K562 (cell line): ENCODE results near the gene PGP. TPM values are rescaled to one million over a fixed set of nuclear protein-coding genes. Genes with fewer than 3 reads are reported as not detected.

ENCODE experiments used
- ATF2 ChIP-seq: sonication (generic); formaldehyde crosslinking; IDR thresholded peaks from 2 replicates; pipeline ENCODE4 v1.8.1; 2022; ENCODE audit warnings: missing genetic modification reagents
- HMGXB4 ChIP-seq: sonication (generic); formaldehyde crosslinking; IDR thresholded peaks from 2 replicates; pipeline ENCODE4 v1.8.1; 2023; ENCODE audit warnings: mild to moderate bottlenecking, missing genetic modification reagents
- MAFF ChIP-seq: IDR thresholded peaks from 2 replicates; pipeline ENCODE4 v1.6.1; 2012; ENCODE audit warnings: low read length, improper control_type of control experiment
- MAZ ChIP-seq, 2 experiments: fragments of 450-650 bp in 1 of 2; sonication (generic) in 1 of 2; formaldehyde crosslinking; IDR thresholded peaks in 1 of 2; conservative IDR thresholded peaks in 1 of 2; 2 replicates each; pipeline versions ENCODE4 v1.4.0 to v1.5.0; 2020; ENCODE audit warnings: mild to moderate bottlenecking in 1 of 2, missing genetic modification reagents in 1 of 2
- SMARCA4 ChIP-seq: fragments of 450-650 bp; IDR thresholded peaks from 2 replicates; pipeline ENCODE4 v1.6.1; 2016
- ZFPM2 ChIP-seq: fragments of 250-450 bp; sonication (Bioruptor Pico); IDR thresholded peaks from 2 replicates; pipeline ENCODE4 v1.5.1; 2022; ENCODE audit warnings: mild to moderate bottlenecking
- polyA plus RNA-seq, 8 experiments: library from polyadenylated mRNA; depleted of rRNA in 4 of 8; stranded (reverse) in 5 of 8; unstranded in 3 of 8; fragments of >200 nt; fragmentation: Nextera tagmentation in 2 of 8; fragmentation: Illumina TruSeq in 1 of 8; extraction: Ambion mirVana in 2 of 8; extraction: Trizol in 1 of 8; gene quantifications; 2 replicates each; pipeline versions ENCODE4 v1.2.1 to v1.2.3, GENCODE V29; 2011 to 2014; ENCODE audit warnings: inconsistent platforms in 1 of 8, missing spikeins in 1 of 8
- total RNA-seq, 7 experiments: library from RNA; depleted of rRNA in 6 of 7; stranded (reverse); fragments of >200 nt in 6 of 7; fragmentation: Illumina TruSeq in 2 of 7; extraction: Trizol in 2 of 7; gene quantifications; 2 replicates each; pipeline versions ENCODE4 v1.2.1 to v1.2.3, GENCODE V29; 2011 to 2021; ENCODE audit warnings: low replicate concordance in 1 of 7
- TF ChIP-seq, protein P1 (sequence below), 2 experiments: fragments of 450-650 bp in 1 of 2; sonication (generic) in 1 of 2; formaldehyde crosslinking in 1 of 2; IDR thresholded peaks; 2 replicates each; pipeline versions ENCODE4 v1.7.1 to v1.9.0; 2016 to 2022; ENCODE audit warnings: inconsistent platforms in 1 of 2, mild to moderate bottlenecking in 1 of 2, missing genetic modification reagents in 1 of 2
- TF ChIP-seq, protein P2 (sequence below): sonication (generic); formaldehyde crosslinking; IDR thresholded peaks from 2 replicates; pipeline ENCODE4 v1.8.1; 2023; ENCODE audit warnings: missing genetic modification reagents, mild to moderate bottlenecking, borderline replicate concordance

PGP gene
- total and polyA plus RNA-seq, 9 of the 15 experiments (the other 6 are each of a cell fraction or from before 2014, with no cell fraction given) = 1.1 to 57.6 (median 19.6) TPM

GRCh38 chr16:2205967-2206313, 8.7 kb downstream of the PGP start (continued):
- TF ChIP-seq, protein P1, sequence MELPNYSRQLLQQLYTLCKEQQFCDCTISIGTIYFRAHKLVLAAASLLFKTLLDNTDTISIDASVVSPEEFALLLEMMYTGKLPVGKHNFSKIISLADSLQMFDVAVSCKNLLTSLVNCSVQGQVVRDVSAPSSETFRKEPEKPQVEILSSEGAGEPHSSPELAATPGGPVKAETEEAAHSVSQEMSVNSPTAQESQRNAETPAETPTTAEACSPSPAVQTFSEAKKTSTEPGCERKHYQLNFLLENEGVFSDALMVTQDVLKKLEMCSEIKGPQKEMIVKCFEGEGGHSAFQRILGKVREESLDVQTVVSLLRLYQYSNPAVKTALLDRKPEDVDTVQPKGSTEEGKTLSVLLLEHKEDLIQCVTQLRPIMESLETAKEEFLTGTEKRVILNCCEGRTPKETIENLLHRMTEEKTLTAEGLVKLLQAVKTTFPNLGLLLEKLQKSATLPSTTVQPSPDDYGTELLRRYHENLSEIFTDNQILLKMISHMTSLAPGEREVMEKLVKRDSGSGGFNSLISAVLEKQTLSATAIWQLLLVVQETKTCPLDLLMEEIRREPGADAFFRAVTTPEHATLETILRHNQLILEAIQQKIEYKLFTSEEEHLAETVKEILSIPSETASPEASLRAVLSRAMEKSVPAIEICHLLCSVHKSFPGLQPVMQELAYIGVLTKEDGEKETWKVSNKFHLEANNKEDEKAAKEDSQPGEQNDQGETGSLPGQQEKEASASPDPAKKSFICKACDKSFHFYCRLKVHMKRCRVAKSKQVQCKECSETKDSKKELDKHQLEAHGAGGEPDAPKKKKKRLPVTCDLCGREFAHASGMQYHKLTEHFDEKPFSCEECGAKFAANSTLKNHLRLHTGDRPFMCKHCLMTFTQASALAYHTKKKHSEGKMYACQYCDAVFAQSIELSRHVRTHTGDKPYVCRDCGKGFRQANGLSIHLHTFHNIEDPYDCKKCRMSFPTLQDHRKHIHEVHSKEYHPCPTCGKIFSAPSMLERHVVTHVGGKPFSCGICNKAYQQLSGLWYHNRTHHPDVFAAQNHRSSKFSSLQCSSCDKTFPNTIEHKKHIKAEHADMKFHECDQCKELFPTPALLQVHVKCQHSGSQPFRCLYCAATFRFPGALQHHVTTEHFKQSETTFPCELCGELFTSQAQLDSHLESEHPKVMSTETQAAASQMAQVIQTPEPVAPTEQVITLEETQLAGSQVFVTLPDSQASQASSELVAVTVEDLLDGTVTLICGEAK (IDR thresholded peaks at IDR 0.05) = peak; percentile 41; the same call in 1 of the 2 replicates
- TF ChIP-seq, protein P1 (CRISPR knock-in tag; IDR thresholded peaks at IDR 0.05) = 0 out of 2 replicates have a peak, but pooled peaks have one; percentile 27
- TF ChIP-seq MAZ (CRISPR knock-in tag; conservative IDR thresholded peaks at IDR 0.05 in 1 of 2, IDR thresholded peaks at IDR 0.05 in 1 of 2) (no peak), MAFF (no peak), ATF2 (CRISPR knock-in tag) (no peak), SMARCA4 (no peak), ZFPM2 (CRISPR knock-in tag) (no peak), HMGXB4 (0 out of 2 replicates have a peak, but pooled peaks have one; percentile 48)
- TF ChIP-seq, protein P2, sequence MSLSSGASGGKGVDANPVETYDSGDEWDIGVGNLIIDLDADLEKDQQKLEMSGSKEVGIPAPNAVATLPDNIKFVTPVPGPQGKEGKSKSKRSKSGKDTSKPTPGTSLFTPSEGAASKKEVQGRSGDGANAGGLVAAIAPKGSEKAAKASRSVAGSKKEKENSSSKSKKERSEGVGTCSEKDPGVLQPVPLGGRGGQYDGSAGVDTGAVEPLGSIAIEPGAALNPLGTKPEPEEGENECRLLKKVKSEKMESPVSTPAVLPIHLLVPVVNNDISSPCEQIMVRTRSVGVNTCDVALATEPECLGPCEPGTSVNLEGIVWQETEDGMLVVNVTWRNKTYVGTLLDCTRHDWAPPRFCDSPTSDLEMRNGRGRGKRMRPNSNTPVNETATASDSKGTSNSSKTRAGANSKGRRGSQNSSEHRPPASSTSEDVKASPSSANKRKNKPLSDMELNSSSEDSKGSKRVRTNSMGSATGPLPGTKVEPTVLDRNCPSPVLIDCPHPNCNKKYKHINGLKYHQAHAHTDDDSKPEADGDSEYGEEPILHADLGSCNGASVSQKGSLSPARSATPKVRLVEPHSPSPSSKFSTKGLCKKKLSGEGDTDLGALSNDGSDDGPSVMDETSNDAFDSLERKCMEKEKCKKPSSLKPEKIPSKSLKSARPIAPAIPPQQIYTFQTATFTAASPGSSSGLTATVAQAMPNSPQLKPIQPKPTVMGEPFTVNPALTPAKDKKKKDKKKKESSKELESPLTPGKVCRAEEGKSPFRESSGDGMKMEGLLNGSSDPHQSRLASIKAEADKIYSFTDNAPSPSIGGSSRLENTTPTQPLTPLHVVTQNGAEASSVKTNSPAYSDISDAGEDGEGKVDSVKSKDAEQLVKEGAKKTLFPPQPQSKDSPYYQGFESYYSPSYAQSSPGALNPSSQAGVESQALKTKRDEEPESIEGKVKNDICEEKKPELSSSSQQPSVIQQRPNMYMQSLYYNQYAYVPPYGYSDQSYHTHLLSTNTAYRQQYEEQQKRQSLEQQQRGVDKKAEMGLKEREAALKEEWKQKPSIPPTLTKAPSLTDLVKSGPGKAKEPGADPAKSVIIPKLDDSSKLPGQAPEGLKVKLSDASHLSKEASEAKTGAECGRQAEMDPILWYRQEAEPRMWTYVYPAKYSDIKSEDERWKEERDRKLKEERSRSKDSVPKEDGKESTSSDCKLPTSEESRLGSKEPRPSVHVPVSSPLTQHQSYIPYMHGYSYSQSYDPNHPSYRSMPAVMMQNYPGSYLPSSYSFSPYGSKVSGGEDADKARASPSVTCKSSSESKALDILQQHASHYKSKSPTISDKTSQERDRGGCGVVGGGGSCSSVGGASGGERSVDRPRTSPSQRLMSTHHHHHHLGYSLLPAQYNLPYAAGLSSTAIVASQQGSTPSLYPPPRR (CRISPR knock-in tag) = no peak
